ENCODE measurements around the gene SLC17A3.

DNA sequence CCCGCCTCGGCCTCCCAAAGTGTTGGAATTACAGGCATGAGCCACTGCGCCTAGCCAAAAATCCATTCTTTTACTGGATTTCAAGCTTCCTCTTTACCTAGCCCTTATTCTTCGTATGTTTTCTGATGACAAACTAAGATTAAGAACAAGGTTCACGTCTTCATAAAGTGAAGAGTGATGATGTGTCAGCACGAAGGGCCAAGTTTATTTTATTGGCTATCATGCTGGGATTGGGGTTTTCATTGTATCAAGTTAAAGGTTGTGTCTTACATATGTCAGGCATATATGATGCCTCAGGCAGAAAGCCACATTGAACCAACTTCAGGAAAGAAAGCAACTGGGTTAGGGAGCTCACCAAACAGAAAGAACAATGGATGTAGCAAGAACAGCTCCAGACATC, 19.7 kb upstream of the SLC17A3 start:
- TF ChIP-seq, protein P1, sequence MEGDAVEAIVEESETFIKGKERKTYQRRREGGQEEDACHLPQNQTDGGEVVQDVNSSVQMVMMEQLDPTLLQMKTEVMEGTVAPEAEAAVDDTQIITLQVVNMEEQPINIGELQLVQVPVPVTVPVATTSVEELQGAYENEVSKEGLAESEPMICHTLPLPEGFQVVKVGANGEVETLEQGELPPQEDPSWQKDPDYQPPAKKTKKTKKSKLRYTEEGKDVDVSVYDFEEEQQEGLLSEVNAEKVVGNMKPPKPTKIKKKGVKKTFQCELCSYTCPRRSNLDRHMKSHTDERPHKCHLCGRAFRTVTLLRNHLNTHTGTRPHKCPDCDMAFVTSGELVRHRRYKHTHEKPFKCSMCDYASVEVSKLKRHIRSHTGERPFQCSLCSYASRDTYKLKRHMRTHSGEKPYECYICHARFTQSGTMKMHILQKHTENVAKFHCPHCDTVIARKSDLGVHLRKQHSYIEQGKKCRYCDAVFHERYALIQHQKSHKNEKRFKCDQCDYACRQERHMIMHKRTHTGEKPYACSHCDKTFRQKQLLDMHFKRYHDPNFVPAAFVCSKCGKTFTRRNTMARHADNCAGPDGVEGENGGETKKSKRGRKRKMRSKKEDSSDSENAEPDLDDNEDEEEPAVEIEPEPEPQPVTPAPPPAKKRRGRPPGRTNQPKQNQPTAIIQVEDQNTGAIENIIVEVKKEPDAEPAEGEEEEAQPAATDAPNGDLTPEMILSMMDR (IDR thresholded peaks at IDR 0.05), result no peak
- TF ChIP-seq EZH2 (IDR thresholded peaks at IDR 0.05; ENCODE audit: borderline replicate concordance, insufficient read depth, low read depth, low read length, poor library complexity, severe bottlenecking), result no peak
